OCI-LY3 (cell line): ENCODE results near the gene SLCO2A1.

Experiments
- CTCF ChIP-seq: fragments of 200-600, 300-600 bp; sonication (generic); IDR thresholded peaks from 2 replicates; pipeline ENCODE4 v1.5.1; 2014; ENCODE audit warnings: antibody characterized with exemption, low read length, low read depth
- EZH2phosphoT487 ChIP-seq: fragments of 200-600 bp; shearing (Covaris generic); IDR thresholded peaks from 2 replicates; pipeline ENCODE4 v1.6.1; 2018; ENCODE audit warnings: antibody characterized with exemption, mixed run types, low read depth

GRCh38 chr3:133917144-133917543 lies 112.6 kb downstream of the SLCO2A1 start:
- no peak for TF ChIP-seq CTCF
- TF ChIP-seq EZH2phosphoT487 = no peak
